GM12874 (cell line): ENCODE results near the gene GRB14.

ENCODE experiments used
- CTCF ChIP-seq: IDR thresholded peaks from 2 replicates; pipeline ENCODE4 v1.5.1; 2011; ENCODE audit warnings: low read depth, mild to moderate bottlenecking, control low read depth, low read length, moderate library complexity; ENCODE audit not compliant: insufficient read depth

The GRB14 gene

GRCh38 chr2:164558450-164558849 lies 62.8 kb downstream of the GRB14 start:
- no peak for TF ChIP-seq CTCF

DNA sequence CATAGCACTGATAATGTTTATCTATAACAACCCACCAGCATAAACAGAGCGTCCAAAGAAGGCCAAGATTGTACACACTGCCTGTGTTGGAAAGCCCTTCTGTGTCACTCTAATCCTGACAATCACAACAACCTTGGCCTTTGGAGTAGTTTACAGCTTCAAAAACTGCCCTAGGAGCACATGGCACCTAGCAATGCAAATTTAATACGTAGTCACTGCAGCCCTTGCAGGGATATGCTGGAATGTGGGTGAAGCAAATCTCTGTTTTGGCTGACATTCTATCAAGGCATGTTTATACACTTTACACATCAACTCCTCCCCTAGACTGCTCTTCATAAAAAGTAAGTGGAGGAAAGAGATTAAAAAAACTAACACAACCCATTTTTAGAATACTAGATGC lies 66.8 kb downstream of the GRB14 start:
- TF ChIP-seq CTCF = no peak

DNA sequence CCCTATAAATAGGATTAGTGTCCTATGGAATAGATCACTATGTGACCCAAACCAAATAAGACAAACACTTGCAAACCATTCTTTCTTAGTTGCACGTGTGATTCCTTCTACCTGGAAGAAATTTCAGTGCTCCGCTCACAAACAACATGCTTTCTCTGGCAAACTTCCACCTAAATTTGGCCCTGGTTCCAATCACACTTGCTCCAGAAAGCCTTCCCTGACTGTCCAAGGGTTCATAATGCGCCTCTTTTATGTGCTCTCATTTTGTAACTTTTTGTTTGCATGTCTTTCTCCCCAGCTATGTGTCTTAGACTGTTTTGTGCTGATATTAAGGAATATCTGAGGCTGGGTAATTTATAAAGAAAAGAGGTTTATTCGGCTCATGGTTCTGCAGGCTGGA lies 69.8 kb downstream of the GRB14 start:
- TF ChIP-seq CTCF = no peak

GRCh38 chr2:164545484-164545883 lies 75.8 kb downstream of the GRB14 start:
- TF ChIP-seq CTCF = no peak

GRCh38 chr2:164542581-164543021 lies 78.7 kb downstream of the GRB14 start:
- no peak for TF ChIP-seq CTCF

DNA sequence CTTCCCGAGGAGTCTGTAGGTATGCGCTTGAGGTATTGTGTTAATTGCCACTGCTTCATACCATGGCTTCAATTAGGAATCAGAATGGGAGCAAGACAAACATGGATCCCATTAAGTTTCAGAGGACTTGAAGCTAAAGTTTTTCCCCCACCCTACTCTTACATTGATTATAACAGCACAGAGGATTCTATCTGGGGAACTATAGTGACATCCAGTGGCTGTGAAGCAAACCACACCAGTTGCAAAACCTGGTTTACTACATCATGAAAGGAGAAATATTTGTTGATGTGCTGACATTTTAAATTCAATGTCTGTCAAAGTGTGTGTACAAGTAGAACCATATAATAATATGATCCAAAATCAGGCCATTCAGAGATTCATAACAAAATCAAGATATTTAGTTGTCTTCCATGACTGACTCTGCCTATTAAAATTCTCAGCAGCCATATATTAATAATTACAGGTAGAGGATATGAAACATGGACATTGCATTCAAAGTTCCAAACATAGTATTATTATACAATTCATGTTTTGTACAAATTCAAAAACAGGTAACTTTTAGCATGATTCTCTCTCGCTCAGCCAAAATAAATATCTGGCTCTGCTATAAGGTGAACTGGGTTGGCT lies 82.9 kb downstream of the GRB14 start:
- TF ChIP-seq CTCF = peak; percentile 52

GRCh38 chr2:164535280-164536025 lies 85.8 kb downstream of the GRB14 start:
- no peak for TF ChIP-seq CTCF
